Epidermal melanocyte (primary cell): Measurements from ENCODE around the gene IL2RG.
A peak's percentile ranks its signal among the peaks of the same experiment; 100 is the strongest.

ENCODE experiments used
- DNase-seq: peaks from one replicate; pipeline ENCODE4 v3.0.0; 2011; ENCODE audit warnings: low spot score; ENCODE audit not compliant: insufficient read length

Gene IL2RG

DNA sequence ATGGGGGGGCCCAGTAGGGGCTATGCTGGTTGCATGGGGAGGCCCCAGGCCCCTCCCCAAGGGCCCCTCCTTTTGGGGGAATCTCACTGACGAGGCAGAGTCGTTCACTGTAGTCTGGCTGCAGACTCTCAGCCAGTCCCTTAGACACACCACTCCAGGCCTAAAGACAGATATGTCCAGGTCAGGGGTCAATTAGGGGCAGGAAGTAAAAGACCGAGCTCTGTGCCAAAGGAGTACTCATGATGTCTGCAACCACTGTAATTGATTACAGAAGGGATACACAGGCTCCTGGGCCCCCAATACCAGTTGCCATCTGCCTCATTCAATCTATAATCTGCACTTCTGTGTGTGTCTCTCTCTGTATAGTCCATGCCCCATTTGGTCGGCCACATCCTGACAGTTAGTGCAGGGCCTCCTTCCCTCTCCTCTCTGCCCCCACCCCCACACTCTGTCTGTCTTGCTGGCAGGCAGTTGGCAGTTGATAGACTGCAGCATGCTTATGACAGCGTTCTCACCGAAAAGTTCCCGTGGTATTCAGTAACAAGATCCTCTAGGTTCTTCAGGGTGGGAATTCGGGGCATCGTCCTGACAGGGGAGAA lies 3.5 kb downstream of the IL2RG start:
- no peak for DNase-seq

DNA sequence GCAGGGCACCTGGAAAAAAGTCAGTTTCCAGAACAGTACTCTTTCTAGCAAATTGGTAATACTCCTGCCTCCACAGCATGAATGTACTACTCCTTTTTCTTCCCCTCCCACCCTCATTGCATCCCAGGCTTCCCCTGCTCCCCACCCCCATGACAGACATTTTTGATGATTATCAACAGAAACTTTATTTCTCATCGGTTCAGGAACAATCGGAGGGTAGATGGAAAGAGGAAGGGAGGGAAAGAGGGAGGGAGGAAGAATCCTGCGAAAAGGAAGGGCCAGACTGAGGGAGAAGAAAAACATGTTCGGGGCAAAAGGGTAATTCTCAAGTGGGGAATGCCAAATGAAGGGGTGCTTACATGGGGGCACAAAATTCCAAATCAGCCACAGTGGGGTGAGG lies 4.1 kb downstream of the IL2RG start:
- DNase-seq: no peak

DNA sequence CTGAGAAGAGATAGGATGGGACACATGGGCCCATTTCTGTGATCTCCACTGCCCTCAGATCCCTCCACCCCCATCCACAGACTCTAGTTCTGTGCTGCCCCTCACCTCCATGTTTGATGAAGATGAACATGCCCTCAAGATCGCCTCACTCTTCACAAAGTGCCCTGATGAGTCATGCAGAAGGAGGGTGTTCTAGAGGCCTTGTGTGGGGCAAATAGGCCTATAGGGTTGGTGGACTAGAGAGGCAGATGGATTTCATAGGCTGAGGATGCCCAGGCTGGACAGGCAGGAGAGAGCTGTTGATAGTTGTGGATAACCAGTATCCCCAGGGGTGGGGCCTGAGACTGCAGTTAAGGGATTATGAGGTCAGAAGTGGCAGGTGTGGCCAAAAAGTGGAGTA lies 5.0 kb downstream of the IL2RG start, which contains the start of gene CXorf65:
CXorf65 (minus strand) TSS at position 314 of the 400 bp plus-strand sequence; CDS start at position 130, 184 bp downstream.
- no peak for DNase-seq

DNA sequence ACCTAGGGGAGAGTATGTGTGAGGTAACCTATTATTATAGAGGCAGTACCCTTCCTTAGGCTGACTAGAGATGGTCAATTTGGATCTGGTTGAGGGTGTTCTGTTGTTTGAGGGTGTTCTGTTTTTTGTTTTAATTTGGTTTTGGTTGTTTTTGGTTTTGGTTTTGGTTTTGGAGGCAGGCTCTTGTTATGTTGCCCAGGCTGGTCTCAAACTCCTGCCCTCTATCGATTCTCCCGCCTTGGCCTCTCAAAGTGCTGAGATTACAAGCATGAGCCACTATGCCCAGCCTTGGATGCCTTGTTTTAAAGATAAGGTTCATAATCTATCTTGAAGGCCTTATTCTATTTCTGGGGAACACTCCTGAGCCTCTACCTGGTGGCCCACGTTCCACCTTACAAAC lies 5.7 kb downstream of the IL2RG start:
- DNase-seq: no peak

DNA sequence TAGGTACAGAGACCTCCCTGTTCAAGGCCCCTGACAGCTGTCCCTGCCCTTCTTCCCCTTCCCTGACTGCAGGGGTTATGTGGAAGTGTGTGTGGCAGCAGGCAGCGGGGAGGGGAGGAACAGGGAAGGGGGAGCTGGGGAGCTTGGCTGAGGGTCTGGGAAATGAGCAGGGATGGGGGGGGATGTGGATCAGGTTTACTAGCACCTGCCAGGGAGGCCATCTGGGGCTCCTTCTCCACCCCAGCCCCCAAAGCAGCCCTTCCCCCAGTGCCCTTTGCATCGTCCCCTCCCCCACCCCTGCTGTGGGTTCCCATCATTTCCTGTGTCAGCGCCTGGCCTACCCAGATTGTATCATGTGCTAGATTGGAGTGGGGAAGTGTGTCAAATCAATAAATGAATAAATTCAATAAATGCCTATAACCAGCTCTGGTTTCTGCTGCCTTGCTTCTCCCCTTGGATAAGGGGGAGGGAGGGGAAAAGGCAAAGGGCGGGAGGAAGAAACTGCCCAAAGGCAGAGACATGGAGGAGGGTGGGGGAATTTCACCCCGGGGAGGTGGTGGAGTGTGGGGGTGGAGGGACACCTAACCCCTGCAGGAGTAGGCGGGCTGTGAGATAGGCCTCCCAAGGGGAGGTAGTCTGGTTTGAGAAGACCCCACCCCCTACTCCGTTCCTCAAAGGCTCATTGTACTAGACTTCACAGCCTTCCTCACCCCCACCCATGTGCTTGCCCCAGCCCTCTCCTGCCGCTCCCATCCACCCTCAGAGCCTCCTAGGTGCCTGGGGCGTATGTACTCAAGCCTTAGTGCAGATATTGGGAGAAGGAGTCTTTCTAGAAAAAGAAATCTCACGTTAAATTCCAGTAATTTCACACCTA lies 8.0 kb downstream of the IL2RG start:
- peak; percentile 49 for DNase-seq

DNA sequence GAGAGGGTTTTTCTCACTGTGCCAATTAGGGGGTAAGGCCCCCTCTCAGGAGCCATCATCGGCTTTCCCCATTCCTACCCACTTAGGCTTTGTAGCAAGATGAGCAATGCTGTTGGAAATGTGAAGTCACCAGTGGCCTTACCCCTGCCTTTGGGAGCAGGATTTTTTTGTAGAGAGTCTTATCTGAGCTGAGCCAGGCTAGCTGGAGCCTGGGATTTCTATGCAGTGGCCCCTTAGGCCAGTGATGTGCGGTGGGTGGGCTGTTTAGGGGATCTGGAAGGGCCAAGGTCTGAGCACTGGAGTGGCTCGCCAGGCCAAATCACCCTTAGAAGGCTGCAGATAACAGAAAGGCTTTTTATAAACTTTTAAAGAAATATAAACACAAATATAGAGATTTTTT lies 9.1 kb downstream of the IL2RG start:
- no peak for DNase-seq

DNA sequence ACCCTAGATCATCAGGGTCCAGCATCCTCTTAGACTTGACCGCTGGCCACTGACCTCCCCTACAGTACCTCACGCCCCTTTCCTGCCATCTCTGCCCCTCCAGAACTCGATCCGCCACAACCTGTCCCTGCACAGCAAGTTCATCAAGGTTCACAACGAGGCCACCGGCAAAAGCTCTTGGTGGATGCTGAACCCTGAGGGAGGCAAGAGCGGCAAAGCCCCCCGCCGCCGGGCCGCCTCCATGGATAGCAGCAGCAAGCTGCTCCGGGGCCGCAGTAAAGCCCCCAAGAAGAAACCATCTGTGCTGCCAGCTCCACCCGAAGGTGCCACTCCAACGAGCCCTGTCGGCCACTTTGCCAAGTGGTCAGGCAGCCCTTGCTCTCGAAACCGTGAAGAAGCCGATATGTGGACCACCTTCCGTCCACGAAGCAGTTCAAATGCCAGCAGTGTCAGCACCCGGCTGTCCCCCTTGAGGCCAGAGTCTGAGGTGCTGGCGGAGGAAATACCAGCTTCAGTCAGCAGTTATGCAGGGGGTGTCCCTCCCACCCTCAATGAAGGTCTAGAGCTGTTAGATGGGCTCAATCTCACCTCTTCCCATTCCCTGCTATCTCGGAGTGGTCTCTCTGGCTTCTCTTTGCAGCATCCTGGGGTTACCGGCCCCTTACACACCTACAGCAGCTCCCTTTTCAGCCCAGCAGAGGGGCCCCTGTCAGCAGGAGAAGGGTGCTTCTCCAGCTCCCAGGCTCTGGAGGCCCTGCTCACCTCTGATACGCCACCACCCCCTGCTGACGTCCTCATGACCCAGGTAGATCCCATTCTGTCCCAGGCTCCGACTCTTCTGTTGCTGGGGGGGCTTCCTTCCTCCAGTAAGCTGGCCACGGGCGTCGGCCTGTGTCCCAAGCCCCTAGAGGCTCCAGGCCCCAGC lies 10.5 kb downstream of the IL2RG start:
- no peak for DNase-seq

DNA sequence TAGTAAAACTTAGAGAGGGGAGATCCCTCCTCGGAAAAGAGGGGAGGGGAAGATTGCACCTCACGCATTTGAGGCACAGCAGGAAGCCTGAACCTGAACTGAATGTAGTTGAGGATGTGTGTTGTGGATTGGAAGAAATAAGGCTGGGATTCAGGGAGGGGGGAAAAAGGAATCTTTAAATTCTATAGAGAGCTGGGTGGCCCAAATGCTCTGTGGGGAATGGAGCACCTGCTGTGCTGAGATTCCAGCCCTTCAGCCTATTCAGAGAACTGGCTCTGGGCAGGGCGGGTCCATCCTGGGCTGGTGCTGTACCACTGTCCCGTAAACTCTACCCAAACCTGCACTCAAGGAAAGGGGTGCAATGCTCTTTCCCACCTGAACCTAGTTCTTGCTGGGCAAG lies 11.6 kb downstream of the IL2RG start:
- DNase-seq: no peak

DNA sequence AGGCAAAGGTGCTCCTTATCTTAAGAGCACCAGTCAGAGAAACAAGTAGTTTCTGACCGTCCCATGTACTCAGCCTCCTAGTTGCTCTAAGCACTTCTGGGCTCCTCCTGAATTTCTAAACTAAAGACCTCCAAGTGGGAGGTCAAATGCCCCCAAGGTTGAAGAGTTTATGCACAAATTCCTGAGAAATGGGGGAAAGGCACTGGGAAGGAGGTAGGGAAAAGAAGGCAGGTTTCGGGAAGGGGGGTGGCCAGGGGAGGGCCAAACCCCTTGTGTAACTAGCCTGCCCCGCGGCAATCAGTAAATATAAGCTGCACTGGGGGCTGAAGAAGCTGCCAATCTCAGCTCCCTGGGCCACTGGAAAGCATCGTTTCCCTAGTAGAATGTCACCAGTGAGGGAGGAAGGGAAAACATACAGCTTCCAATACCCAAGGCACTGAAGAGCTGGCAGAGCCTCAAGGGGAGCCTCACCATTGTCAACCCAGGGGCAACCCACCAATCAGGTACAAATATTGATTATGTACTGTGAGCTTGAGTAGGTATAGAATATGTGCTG lies 12.3 kb downstream of the IL2RG start:
- DNase-seq: no peak

DNA sequence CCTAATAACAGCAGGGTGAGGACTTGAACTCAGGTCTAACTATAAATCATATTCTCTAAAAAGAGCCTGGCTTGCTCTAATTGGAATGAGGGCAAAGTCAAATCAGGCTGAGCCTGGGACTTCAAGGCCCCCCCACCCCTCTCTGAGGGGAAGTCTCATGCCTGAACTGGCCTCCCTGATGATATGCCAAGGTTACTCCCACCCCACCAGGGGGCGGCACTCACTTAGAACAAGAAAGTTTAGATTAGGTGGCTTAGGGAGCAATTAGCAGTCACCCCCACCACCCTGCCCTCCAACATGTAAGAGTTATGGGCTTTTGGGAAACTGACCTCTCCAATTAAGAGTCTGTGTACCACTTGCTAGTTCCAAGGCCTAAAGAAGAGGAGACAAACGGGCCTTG lies 13.1 kb downstream of the IL2RG start:
- DNase-seq: peak; percentile 19

DNA sequence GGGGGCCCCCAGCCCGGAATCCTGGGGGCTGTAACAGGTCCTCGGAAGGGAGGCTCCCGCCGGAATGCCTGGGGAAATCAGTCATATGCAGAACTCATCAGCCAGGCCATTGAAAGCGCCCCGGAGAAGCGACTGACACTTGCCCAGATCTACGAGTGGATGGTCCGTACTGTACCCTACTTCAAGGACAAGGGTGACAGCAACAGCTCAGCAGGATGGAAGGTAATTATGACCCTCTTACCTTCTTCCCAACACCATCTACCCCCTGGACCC lies 14.7 kb downstream of the IL2RG start:
- DNase-seq: no peak

DNA sequence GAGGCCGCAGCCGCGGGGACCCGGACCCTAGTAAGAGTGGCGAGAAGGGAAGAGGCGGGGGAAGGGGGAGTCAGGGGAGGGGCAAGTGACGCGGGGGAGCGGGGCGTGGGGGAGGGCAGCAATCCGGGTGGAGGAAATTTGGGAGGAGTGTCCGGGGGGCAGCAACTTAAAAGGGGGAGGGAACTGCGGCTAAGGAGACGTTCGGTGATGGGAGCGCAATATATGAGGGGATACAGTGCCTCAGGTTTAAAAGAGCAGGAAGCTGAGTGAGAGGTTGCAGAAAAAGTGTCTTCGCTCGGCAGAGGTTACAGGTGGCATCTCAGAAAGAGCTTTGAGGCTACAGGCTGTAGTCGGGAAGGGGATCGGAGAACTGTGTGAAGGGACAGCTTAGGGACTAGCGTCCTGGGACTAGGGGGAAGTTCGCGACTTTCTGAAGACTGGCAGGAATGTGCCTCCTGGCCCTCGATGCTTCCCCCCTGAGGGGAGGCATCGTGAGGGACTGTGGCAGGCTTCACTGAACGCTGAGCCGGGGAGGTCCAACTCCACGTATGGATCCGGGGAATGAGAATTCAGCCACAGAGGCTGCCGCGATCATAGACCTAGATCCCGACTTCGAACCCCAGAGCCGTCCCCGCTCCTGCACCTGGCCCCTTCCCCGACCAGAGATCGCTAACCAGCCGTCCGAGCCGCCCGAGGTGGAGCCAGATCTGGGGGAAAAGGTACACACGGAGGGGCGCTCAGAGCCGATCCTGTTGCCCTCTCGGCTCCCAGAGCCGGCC lies 15.2 kb downstream of the IL2RG start:
- DNase-seq: peak; percentile 45

DNA sequence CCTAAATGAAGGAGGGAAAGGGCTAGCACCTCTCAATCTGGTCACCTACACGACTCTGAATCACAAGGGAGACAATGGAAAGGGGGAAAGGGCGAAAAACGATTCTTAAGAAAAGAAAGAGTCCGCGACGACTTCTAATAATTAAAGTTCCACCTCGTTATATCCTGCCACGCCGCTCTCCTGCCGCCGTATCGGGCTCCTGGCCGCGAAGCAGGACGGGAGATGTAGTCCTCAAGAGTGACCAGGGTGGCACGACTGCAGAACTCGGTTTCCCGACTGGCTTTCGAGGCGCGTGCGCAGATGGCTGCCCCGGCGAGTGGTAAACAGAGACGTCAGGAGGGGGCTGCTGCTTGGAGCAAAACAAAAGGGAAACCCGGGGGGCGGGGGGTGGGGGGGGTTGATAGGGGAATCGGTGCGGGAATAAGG lies 15.8 kb downstream of the IL2RG start, which contains the start of gene FOXO4:
FOXO4 (plus strand) TSS at position 297 of the 426 bp plus-strand sequence. CDS start 678 bp downstream, outside the sequence.
- peak; percentile 78 for DNase-seq

DNA sequence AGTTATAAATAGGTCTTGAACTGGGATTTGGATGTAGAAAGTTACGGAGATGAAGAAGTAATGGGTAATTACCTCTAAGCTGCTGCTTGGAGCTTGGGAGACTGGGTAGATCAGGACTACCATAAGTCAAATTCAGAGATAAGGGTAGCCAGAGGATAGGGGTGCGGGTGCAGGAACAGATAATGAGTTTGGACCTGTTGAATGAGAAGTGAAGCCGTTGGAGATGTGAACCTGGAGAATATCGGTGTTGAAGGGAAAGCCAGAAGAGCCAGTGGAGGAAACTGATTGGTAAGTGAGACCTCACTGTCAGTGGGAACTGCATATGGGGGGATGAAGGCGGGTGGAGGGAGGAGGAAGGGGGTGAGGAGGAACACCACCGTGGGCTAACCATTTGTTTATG lies 16.3 kb downstream of the IL2RG start:
- no peak for DNase-seq

DNA sequence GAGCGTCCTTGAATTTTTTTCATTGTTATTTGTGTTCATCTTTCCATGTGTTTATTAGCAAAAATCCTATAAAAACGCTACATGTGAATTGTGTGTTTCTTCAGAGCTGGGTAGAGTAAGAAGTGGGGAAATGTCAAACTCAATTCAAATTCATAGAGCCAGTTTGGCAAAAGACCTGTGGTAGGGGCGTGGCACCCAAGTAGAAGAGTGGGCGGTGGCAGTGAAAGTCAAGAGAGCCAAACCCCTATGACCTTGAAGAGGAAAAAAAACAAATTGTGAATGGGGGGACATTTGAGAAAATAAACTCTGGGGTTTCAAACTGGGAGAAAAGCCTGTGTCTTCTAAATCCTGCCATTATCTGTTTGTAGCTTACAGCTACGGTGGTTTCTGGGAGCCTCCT lies 20.1 kb downstream of the IL2RG start:
- no peak for DNase-seq

DNA sequence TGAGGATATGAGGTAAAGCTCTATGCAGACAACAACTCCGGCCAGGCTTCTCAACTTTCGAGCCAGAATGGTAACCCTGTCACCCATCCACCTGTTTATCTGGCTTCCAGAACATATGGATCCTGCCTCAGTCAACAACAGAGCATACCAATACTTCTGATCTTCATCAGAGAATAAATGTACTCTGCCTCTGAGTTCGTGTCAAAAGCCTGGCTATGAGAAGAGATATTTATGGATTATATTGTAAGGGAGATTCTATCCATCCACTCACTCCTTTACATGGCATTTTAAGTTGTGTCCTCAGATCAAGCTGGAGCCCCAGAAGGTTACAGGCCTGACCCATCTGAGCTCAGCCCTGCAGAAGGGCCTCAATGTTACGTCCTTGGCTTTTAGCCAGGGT lies 25.5 kb downstream of the IL2RG start:
- no peak for DNase-seq

DNA sequence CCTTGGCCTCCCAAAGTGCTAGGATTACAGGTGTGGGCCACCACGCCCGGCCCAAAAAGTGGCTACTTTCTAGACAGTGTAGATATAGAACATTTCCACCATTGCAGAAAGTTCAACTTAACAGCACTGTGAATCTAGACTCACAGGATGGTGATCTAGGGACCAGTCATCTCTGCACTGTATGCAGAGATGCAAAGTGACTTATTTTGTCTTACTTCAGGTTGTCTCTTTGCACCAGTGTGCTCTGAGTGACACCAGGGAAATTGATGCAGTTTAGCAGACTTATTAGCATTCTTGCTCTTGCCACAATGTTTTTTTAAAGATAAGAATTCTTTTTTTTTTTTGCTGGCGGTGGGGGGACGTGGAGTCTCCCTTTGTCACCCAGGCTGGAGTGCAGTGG lies 28.6 kb downstream of the IL2RG start:
- no peak for DNase-seq

DNA sequence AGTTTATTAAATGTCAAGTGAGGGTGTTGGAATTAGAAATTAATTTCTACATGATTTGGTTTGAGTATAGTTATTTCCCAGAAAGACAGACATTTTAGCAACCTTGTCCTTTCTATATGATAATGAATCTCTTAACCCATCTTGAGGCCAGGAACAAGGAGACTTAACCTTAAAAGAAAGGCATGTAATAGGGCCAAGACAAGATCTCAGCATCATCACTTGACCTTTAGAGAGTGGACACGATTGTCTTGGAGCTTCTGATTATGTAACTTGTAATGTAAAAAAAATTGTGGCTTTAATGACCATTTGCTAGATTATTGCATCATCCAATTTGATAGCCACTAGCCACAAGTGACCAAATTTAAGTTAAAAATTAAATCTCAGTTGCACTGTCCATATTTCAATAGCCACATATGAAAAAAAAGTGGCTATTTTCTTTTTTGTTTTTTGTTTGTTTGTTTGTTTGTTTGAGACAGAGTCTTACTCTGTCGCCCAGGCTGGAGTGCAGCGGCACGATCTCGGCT lies 29.2 kb downstream of the IL2RG start:
- DNase-seq: no peak

DNA sequence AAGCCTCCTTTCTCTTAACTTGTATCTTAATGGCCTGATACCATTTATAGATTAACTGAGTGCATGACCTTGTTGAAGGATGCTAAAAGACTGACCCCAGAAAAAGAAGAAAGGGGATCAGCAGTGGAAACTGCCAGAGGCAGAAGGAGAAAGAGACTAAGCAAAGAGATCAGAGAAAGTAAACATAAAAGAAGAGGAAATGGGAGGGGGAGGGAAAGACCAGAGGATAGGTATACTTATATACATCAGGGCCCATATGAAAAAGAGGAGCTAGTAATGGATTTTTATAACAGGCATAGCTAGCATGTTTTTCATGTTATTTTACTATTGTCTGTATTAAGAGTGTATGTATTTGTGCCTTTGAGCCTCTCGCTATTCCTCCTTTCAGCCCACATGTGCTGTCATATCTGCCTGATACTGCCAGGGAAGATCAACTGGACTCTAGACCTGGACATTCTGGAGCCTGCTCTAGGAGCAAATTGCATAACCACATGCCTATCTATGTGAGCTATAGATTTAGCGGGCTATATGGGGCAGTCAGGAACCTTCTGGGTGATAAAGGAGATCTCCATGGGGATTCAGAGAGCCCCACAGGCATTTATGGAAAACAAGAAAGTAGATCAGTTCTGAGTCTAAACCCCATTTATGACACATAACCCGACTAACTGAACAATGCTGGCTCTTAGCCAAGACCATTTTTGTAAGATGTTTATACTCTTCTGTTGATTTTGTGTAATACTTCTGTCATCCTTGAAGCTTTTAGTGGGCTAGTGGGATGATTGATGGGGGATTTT lies 29.9 kb downstream of the IL2RG start:
- DNase-seq: no peak

DNA sequence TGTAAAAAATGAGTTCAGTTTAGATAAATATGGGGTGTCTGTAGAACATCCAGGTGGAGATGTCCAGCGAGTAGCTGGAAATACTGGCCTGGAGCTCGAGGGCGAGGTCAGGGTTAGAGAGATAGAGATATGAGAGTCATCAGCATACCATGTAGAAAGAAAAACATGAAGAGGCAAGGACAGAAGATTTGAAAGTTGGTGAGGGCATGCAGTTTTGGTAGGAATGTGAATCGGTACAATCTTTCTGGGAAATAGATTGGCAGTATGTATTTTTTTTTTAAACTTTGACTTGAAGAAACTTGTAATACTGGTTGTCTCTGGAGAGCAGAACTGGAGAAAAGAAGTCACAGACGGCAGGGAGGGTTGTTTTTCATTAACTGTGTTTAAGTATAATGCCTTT lies 40.8 kb downstream of the IL2RG start:
- no peak for DNase-seq
